ENCODE results near the gene CAPN11. TPM values are rescaled to one million over a fixed set of nuclear protein-coding genes. Genes with fewer than 3 reads are reported as not detected.

Gene CAPN11
- total RNA-seq, 1 donor from 2014 or later, result 0.27 TPM

- intact Hi-C loops (cut with DNase I), result no loop called here
- peaks cover 85% of the 10 kb centered on the region for H3K36me3 ChIP-seq
These were observed 10.3 kb upstream of the CAPN11 start for GRCh38 chr6:44148306-44148705.

GRCh38 chr6:44149369-44150012 lies 9.1 kb upstream of the CAPN11 start:
- no peak for ATAC-seq
- Histone ChIP-seq H3K27me3 (ENCODE audit: low read depth) (no peaks in the 10 kb centered on the region), H3K36me3 (peaks cover 85% of the 10 kb centered on the region), H3K4me1 (peaks cover 4% of the 10 kb centered on the region), H3K27ac (no peak overlapping the region), H3K9me3 (no peaks in the 10 kb centered on the region), H3K4me3 (no peak overlapping the region)
- intact Hi-C loops (cut with DNase I), result loop anchor here (5.0 kb wide), 1 partner anchor 52 kb away; no protein-coding TSS in a partner anchor
- TF ChIP-seq CTCF (IDR thresholded peaks at IDR 0.05), result no peak
- DNase-seq, result no peak

More at GRCh38 chr6:44148306-44148705, 10.3 kb upstream of the CAPN11 start:
- Histone ChIP-seq H3K4me1 (peaks cover 4% of the 10 kb centered on the region), H3K4me3 (no peak overlapping the region), H3K9me3 (no peaks in the 10 kb centered on the region), H3K27ac (no peak overlapping the region), H3K27me3 (ENCODE audit: low read depth) (no peaks in the 10 kb centered on the region)
- no peak for DNase-seq
- ATAC-seq, result no peak
- no peak for TF ChIP-seq CTCF (IDR thresholded peaks at IDR 0.05)

GRCh38 chr6:44150317-44150917 lies 8.2 kb upstream of the CAPN11 start:
- no peak for DNase-seq
- Histone ChIP-seq H3K27ac (no peak overlapping the region), H3K9me3 (no peaks in the 10 kb centered on the region), H3K4me1 (peaks cover 4% of the 10 kb centered on the region), H3K4me3 (no peak overlapping the region), H3K27me3 (ENCODE audit: low read depth) (no peaks in the 10 kb centered on the region), H3K36me3 (peaks cover 77% of the 10 kb centered on the region)
- intact Hi-C loops (cut with DNase I), result loop anchor here (5.0 kb wide), 1 partner anchor 53 kb away; no protein-coding TSS in a partner anchor
- no peak for TF ChIP-seq CTCF (IDR thresholded peaks at IDR 0.05)
- ATAC-seq, result no peak

GRCh38 chr6:44151348-44152108 lies 7.1 kb upstream of the CAPN11 start:
- H3K9me3 ChIP-seq, result no peaks in the 10 kb centered on the region
- H3K36me3 ChIP-seq, result peaks cover 65% of the 10 kb centered on the region
- peaks cover 4% of the 10 kb centered on the region for H3K4me1 ChIP-seq
- TF ChIP-seq CTCF (IDR thresholded peaks at IDR 0.05), result peak; percentile 100
- DNase-seq, result peak; percentile 87
- H3K27ac ChIP-seq, result no peak overlapping the region
- peak; percentile 86 to 88 for ATAC-seq
- H3K4me3 ChIP-seq, result no peak overlapping the region
- intact Hi-C loops (cut with DNase I), result loop anchor here (5.0 kb wide), 1 partner anchor 54 kb away; no protein-coding TSS in a partner anchor
- H3K27me3 ChIP-seq (ENCODE audit: low read depth), result no peaks in the 10 kb centered on the region

- ATAC-seq (peak in 1 of 2 donors; percentile 8), DNase-seq (no peak)
- peaks cover 60% of the 10 kb centered on the region for H3K36me3 ChIP-seq
- intact Hi-C loops (cut with DNase I), result loop anchor here (5.0 kb wide), 1 partner anchor 55 kb away; no protein-coding TSS in a partner anchor
- no peaks in the 10 kb centered on the region for H3K27me3 ChIP-seq (ENCODE audit: low read depth)
- H3K27ac ChIP-seq, result no peak overlapping the region
- no peak overlapping the region for H3K4me3 ChIP-seq
- no peak for TF ChIP-seq CTCF (IDR thresholded peaks at IDR 0.05)
- no peaks in the 10 kb centered on the region for H3K9me3 ChIP-seq
- peaks cover 4% of the 10 kb centered on the region for H3K4me1 ChIP-seq
These were observed 6.5 kb upstream of the CAPN11 start for GRCh38 chr6:44152109-44152461.

Measured in lower lobe of right lung (tissue), 2 donors.